Osteoblast (primary cell): ENCODE data around the gene EP300. TPM values are rescaled to one million over a fixed set of nuclear protein-coding genes. Genes with fewer than 3 reads are reported as not detected.

Experiments
- DNase-seq: peaks from one replicate; pipeline ENCODE4 v3.0.0; 2011; ENCODE audit warnings: low spot score, mixed read lengths; ENCODE audit not compliant: insufficient read length; ENCODE audit errors: missing footprints
- H2AFZ ChIP-seq: 2 replicates; pipeline ENCODE4 v1.6.0; 2011; ENCODE audit warnings: mild to moderate bottlenecking, low read length
- H3K27ac ChIP-seq: 2 replicates; pipeline ENCODE4 v1.5.1; 2011; ENCODE audit warnings: mild to moderate bottlenecking, low read depth, low read length, moderate library complexity
- H3K27me3 ChIP-seq: 2 replicates; pipeline ENCODE4 v1.6.0; 2012; ENCODE audit warnings: mild to moderate bottlenecking, control low read depth, inconsistent platforms, low read length, moderate library complexity; ENCODE audit not compliant: insufficient read depth
- H3K36me3 ChIP-seq: 2 replicates; pipeline ENCODE4 v1.5.1; 2011; ENCODE audit warnings: mild to moderate bottlenecking, low read length, control low read depth, moderate library complexity; ENCODE audit not compliant: insufficient read depth
- H3K4me1 ChIP-seq: 2 replicates; pipeline ENCODE4 v1.5.1; 2011; ENCODE audit warnings: mild to moderate bottlenecking, low read length, control low read depth, moderate library complexity; ENCODE audit not compliant: insufficient read depth
- H3K4me2 ChIP-seq: 2 replicates; pipeline ENCODE4 v1.6.0; 2011; ENCODE audit warnings: mild to moderate bottlenecking, low read length; ENCODE audit not compliant: insufficient read depth
- H3K4me3 ChIP-seq: fragments of 200-600 bp; sonication (generic); 3 replicates; pipeline ENCODE4 v1.5.1; 2012; ENCODE audit warnings: mild to moderate bottlenecking, low read length, inconsistent platforms; ENCODE audit not compliant: insufficient read depth
- H3K79me2 ChIP-seq: 2 replicates; pipeline ENCODE4 v1.6.0; 2012; ENCODE audit warnings: mild to moderate bottlenecking, low read length, control low read depth, inconsistent platforms; ENCODE audit not compliant: insufficient read depth
- H3K9me3 ChIP-seq: 2 replicates; pipeline ENCODE4 v1.5.1; 2011; ENCODE audit warnings: low read depth, low read length, control low read depth
- H4K20me1 ChIP-seq: 2 replicates; pipeline ENCODE4 v1.6.0; 2012; ENCODE audit warnings: mild to moderate bottlenecking, low read length, control low read depth; ENCODE audit not compliant: insufficient read depth
- total RNA-seq: library from RNA; depleted of rRNA; stranded (reverse); fragments of >200 nt; gene quantifications from 2 replicates; pipeline ENCODE4 v1.2.3, GENCODE V29; 2012
- TF ChIP-seq, protein P1 (sequence below): IDR thresholded peaks from 2 replicates; pipeline ENCODE4 v1.5.1; 2011; ENCODE audit warnings: mild to moderate bottlenecking, low read depth, low read length, moderate library complexity; ENCODE audit errors: extremely low read depth

Gene EP300
- total RNA-seq, 1 donor = 67.7 TPM

GRCh38 chr22:41203118-41203517, 110.7 kb downstream of the EP300 start:
- Histone ChIP-seq H3K9me3 (no peaks in the 10 kb centered on the region), H2AFZ (no peak overlapping the region), H3K4me3 (no peak overlapping the region), H3K36me3 (no peaks in the 10 kb centered on the region), H3K27ac (no peak overlapping the region), H3K4me2 (no peak overlapping the region), H4K20me1 (no peaks in the 10 kb centered on the region), H3K79me2 (peaks cover 23% of the 10 kb centered on the region), H3K4me1 (peaks cover 13% of the 10 kb centered on the region), H3K27me3 (no peaks in the 10 kb centered on the region)
- no peak for DNase-seq
- TF ChIP-seq, protein P1, sequence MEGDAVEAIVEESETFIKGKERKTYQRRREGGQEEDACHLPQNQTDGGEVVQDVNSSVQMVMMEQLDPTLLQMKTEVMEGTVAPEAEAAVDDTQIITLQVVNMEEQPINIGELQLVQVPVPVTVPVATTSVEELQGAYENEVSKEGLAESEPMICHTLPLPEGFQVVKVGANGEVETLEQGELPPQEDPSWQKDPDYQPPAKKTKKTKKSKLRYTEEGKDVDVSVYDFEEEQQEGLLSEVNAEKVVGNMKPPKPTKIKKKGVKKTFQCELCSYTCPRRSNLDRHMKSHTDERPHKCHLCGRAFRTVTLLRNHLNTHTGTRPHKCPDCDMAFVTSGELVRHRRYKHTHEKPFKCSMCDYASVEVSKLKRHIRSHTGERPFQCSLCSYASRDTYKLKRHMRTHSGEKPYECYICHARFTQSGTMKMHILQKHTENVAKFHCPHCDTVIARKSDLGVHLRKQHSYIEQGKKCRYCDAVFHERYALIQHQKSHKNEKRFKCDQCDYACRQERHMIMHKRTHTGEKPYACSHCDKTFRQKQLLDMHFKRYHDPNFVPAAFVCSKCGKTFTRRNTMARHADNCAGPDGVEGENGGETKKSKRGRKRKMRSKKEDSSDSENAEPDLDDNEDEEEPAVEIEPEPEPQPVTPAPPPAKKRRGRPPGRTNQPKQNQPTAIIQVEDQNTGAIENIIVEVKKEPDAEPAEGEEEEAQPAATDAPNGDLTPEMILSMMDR = no peak

DNA sequence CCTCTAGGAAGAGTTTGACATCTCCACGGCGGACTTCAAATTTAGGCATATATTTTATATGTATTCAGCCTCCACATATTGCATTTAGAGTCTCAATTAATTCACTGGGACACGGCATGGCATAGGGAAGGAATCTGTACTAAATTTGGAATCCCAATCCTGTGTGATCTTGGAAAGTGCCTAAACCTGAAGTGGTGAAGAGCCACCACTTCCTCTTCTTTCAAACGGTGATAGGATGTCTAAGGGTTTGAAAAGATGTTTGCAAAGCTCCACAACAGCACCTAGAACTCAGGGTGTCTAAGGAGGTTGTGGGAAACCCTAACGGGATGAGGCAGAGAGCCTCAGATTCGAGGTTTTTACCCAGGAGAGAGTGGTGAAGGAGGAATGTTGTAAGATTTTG, 111.7 kb downstream of the EP300 start:
- DNase-seq = no peak
- no peaks in the 10 kb centered on the region for H3K27me3 ChIP-seq
- H3K79me2 ChIP-seq = peaks cover 29% of the 10 kb centered on the region
- H3K4me2 ChIP-seq = no peak overlapping the region
- H4K20me1 ChIP-seq = no peaks in the 10 kb centered on the region
- TF ChIP-seq, protein P1 = no peak
- H3K9me3 ChIP-seq = no peaks in the 10 kb centered on the region
- H3K27ac ChIP-seq = no peak overlapping the region
- H3K4me1 ChIP-seq = peaks cover 9% of the 10 kb centered on the region
- H3K36me3 ChIP-seq = no peaks in the 10 kb centered on the region
- no peak overlapping the region for H3K4me3 ChIP-seq
- H2AFZ ChIP-seq = peak overlapping the region; percentile 74

DNA sequence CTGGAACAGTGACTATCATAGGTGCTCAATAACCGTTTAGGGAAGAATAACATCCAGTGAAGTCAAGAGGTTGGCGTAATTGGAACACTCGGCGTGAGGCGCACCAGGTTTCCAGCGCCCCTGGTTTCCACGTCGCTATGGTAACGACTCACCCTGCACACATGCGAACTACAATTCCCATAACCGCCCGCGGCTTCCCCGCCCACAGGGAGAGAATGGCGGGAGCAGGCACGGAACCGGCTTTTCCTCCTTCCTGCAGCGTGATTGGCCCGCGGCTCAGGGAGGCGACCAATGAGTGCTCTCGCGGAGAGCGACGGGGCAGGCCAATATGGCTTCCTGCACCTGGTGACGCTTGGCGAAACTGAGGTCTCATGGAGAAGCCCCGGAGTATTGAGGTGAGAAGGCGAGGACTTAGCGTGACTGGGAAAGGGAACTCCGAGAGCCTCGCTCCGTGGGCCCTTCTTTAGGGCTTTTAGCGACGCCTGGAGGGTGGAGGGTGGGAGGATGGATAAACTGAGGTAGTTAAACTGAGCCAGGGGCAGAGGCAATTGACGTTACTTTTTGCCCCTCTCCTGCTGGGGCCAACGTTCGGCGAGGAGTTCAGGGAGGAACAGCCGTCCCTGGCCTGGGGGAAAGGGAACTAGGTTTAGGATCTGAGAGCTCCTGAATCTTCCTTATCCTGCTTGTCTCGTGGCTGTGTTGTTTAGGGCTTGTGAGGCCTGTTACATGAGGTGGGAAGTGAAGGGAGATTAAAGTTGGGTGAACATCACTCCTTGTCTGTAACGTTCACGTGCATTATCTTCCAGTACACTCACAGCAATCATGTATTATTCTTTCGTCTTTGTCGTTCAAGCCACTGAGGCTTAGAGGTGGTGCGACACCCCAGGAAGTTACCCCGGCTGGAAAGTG, 112.9 kb downstream of the EP300 start, which contains the start of gene L3MBTL2:
TSS of gene L3MBTL2 (plus strand) at position 321 of the 909 bp plus-strand sequence. CDS start at position 372, 51 bp downstream.
- Histone ChIP-seq H4K20me1 (no peaks in the 10 kb centered on the region), H3K4me1 (peaks cover 9% of the 10 kb centered on the region), H3K79me2 (peaks cover 29% of the 10 kb centered on the region), H3K36me3 (peaks cover 6% of the 10 kb centered on the region), H3K4me2 (peak within 1 kb of the TSS; percentile 90), H3K27ac (peak within 1 kb of the TSS; percentile 86), H3K4me3 (peak within 1 kb of the TSS; percentile 93), H3K27me3 (no peaks in the 10 kb centered on the region), H3K9me3 (no peaks in the 10 kb centered on the region), H2AFZ (peak within 1 kb of the TSS; percentile 98)
- TF ChIP-seq, protein P1 = no peak
- peak; percentile 100 for DNase-seq

DNA sequence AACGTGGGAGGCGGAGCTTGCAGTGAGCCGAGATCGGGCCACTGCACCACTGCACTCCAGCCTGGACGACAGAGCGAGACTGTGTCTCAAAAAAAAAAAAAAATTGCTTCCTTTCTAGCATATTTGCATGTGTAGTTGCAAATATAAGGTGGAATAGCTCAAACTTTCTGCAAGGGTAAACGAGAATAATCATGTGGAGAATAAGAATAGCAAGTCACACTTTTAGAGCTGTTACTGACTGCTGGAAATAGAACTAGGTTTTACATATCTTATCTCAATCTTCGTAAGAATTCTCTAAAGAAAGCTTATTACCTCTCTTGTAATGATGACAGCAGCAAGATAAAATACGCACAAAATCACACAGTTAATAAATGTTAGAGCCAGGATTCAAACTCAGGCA, 114.3 kb downstream of the EP300 start:
- Histone ChIP-seq H3K4me1 (peaks cover 9% of the 10 kb centered on the region), H3K4me2 (no peak overlapping the region), H4K20me1 (no peaks in the 10 kb centered on the region), H3K4me3 (no peak overlapping the region), H2AFZ (no peak overlapping the region), H3K27ac (no peak overlapping the region), H3K27me3 (no peaks in the 10 kb centered on the region), H3K36me3 (peaks cover 6% of the 10 kb centered on the region), H3K9me3 (no peaks in the 10 kb centered on the region), H3K79me2 (peaks cover 29% of the 10 kb centered on the region)
- TF ChIP-seq, protein P1 = no peak
- no peak for DNase-seq
